Eye (tissue), 1 donor: Measurements from ENCODE around the gene UPP1.
"Not testable (repeated sequence)": the region's sequence is repeated elsewhere in the genome, so short reads cannot be mapped to it uniquely, and the experiment has no call there.

Source experiments
- DNase-seq: peaks from one replicate; pipeline ENCODE4 v3.0.0-alpha.2; 2015

UPP1 gene

DNA sequence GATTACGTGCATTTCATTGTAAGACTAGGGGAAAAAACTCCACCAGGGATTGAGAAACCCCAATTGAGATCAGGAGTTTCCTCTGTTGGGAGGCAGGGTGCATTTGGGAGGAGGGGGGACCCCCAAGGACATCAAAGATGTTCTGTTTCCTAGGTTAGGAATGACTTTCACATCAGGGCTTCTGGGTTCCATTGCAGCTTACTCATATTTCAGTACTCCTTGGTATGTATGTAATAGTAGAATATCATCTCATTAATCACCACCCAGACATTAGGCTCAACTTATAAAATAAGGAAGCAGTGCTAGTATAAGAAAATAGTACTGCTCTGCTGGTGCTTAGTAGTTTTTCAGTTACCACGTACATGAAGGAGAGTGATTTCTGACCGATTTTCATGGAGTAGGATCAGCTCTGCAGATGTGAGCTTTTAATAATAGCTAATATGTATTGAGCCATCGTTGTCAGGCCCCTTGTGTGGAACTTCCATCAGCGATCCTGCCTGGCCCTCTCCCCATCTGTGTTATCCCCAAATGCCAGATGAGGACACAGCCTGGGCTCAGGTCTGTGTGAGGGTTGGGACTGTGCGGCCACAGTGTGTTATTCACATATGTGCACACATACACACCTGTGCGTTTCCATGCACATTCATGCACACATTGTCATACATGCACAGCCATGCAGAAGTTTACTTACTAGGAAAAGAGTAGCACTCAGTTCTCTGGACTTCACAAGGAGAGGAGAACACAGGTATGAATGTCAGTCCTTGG lies 23.5 kb downstream of the UPP1 start:
- no peak for DNase-seq

DNA sequence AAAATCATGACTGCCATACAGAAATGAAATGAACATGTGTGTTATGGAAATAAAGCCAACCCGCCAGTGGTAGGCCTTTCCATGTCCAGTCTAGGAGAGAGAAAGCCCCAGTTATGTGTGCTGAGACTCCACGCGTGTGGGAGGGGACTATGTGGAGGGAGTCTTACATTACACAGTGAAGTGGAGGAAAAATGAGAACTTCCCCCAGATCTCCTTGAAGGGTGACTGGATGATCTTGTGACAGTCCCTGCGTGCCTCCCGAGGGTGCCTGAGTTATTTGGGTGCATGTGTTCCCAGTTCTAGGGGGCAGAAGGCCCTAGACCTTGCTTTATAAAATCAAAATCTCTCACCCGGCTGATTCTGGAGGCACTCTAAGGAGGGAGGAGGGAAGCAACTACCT lies 24.2 kb downstream of the UPP1 start:
- DNase-seq = no peak

DNA sequence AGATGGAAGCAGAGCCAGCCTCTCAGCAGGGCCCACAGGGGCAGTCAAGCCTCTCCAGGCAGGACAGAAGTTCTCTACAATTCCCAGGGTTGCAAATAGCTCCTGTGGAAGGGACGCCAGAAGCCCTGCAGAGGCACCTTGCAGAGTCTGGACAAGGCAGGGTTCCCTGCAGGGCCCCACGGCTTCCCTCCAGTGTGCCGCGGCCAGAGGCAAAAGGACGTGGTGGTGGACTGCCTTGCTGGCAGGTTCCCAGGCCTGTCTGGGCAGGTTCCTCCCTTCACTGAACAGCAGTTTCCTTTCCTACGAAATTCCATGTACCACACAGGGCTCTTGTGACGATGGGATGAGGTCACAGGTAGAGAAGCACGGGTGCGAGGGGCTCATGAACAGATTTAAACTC lies 25.1 kb downstream of the UPP1 start:
- no peak for DNase-seq

DNA sequence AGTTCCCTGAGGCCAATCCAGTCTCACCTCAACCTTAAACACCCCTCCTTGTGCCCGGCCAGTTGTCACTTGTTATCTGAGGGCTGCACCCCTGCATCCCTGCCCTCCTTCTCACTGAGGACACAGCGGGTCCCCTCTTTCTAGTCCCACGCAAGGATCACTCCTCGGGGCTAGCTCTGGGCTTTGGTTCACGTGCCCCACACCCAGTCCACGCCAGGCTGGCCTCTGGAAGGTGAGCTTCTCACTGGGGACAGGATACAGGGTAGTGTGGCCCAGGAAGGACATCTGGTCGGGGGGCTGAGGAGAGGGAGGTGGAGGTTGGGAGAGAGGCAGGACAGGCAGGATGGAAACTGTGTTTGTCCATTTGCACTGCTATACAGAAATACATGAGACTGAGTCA lies 25.5 kb downstream of the UPP1 start:
- no peak for DNase-seq

GRCh38 chr7:48116043-48116442 lies 27.0 kb downstream of the UPP1 start:
- DNase-seq = no peak

- no peak for DNase-seq
Observed at GRCh38 chr7:48118041-48118440, 29.0 kb downstream of the UPP1 start.

GRCh38 chr7:48120536-48120935 lies 31.5 kb downstream of the UPP1 start:
- DNase-seq = not testable (repeated sequence)

DNA sequence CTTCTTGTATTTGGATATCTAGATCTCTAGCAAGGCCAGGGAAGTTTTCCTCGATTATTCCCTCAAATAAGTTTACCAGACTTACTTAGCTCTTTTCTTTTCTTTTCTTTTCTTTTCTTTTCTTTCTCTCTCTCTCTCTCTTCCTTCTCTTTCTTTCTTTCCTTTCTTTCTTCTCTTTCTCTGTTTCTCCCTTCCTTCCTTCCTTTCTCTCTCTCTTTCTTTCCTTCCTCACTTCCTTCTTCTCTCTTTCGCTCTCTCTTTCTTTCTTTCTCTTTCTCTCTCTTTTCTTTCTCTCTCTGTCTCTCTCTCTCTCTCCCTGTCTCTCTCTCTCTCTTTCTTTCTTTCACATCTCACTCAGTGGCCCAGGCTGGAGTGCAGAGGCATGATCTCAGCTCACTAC lies 37.0 kb downstream of the UPP1 start:
- DNase-seq = no peak

DNA sequence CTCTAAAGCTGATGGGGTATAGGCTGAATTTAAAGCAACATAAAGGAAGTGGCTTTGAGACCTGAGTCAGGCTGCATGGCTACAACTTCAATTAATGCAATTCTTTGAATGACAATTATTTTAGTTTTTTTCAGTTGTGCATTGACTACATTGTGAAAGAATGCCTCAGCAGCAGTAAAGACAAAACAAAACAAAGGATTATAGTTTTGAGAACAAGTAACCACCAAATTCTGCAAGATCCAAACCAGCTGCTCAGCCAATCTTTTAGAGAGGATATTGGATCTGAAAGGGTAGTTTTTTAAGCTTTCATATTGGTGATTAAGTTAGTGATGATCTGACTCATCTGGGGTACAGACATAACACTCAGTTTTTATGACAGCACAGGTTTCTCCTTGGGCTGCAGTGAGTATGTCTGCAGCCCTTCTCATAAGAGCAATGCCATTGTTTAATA lies 41.6 kb downstream of the UPP1 start:
- no peak for DNase-seq

DNA sequence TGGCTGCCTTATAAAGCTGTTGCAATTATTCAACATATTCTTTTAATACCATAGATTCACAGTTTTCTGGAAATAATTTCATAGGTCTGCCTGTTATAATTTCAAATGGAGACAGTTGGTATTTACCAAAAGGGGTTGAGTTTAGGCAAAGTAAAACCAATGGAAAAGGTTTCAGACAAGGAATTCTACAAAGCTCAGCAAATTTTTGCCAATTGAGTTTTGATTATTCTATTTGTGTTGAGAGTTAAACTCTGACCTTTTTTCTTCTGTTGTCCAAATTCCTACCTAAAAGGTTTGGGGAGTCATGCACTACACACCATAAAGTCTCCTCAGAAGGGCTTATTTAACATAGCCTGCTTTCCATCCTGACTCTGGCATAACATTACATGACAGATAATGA lies 43.7 kb downstream of the UPP1 start:
- no peak for DNase-seq

GRCh38 chr7:48139459-48139858 lies 50.4 kb downstream of the UPP1 start:
- no peak for DNase-seq

GRCh38 chr7:48140001-48140681 lies 51.1 kb downstream of the UPP1 start:
- no peak for DNase-seq

DNA sequence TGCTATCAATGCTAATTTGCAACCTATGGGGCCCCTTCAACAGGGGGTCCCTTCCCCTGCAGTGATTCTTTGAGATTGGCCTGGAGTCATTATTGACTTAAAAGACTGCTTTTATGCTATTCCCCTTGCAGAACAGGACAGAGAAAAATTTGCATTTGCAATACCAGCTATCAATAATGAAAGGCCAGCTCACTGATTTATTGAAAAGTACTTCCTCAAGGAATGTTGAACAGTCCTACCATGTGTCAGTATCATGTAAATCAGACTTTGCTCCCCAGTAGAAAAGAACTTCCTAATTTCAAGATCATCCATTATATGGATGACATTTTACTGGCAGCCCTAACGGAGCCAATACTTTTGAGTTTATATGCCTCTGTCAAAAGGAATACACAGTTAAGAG lies 52.5 kb downstream of the UPP1 start:
- no peak for DNase-seq

- DNase-seq = no peak
Observed at GRCh38 chr7:48144291-48144768, 55.3 kb downstream of the UPP1 start.

GRCh38 chr7:48147078-48147591 lies 58.1 kb downstream of the UPP1 start:
- DNase-seq = no peak

- DNase-seq = not testable (repeated sequence)
Observed at GRCh38 chr7:48147690-48148089, 58.6 kb downstream of the UPP1 start.

DNA sequence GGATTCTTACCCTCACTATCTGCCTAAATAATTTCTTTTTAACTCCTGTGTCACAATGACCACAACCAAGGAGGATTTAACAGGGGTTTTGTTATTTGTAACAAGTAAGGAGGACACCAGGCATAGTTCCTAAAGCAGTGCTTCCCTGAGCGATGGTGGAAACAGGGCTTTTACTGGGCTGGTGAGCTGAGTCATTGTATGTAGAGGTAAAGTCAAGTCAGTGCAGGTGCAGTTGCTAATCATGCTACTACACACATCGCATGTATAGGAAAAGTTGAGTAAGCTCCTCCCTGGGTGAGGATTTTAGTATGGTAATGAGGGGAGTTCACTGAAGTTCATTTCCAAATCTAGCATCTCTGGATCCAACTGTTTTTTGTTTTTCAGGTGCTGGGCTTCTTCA lies 59.2 kb downstream of the UPP1 start:
- DNase-seq = no peak

GRCh38 chr7:48149058-48149457 lies 60.0 kb downstream of the UPP1 start:
- DNase-seq = no peak

DNA sequence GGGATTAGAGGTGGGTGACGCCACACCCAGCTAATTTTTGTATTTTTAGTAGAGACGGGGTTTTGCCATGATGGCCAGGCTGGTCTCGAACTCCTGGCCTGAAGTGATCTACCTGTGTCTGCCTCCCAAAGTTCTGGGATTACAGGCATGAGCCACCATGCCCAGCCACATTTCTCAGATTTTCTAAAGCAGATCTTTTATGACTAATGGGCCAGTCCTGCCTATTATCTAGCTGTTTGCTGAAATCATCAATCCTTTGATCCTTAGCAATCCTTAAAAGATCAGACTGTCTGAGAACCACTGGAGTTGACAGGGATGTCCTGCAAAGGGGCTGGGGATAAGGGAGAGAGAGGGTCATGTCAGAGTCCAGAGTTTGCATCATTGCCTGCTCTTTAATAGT lies 61.0 kb downstream of the UPP1 start:
- DNase-seq = no peak

- DNase-seq = no peak
Observed at GRCh38 chr7:48154792-48155413, 65.8 kb downstream of the UPP1 start.
